DND-41 (cell line): ENCODE results near the gene DOP1A.

Experiments
- ATAC-seq: fragments of 200-7000 bp; cut with Tn5 transposase; 3 replicates; pipeline ENCODE4 v1.9.1; 2021; ENCODE audit warnings: low read depth; ENCODE audit not compliant: insufficient read depth
- DNase-seq: peaks from one replicate; pipeline ENCODE4 v3.0.0-alpha.2; 2020
- H2AFZ ChIP-seq: 2 replicates; pipeline ENCODE4 v1.6.0; 2012; ENCODE audit warnings: low read depth, low read length
- H3K27ac ChIP-seq: 2 replicates; pipeline ENCODE4 v1.5.1; 2012; ENCODE audit warnings: low read length, inconsistent platforms
- H3K27me3 ChIP-seq: fragments of 200-600 bp; sonication (generic); 2 replicates; pipeline ENCODE4 v1.6.0; 2012; ENCODE audit warnings: low read length, mild to moderate bottlenecking, inconsistent platforms; ENCODE audit not compliant: insufficient read depth, poor library complexity
- H3K36me3 ChIP-seq: 2 replicates; pipeline ENCODE4 v1.5.1; 2012; ENCODE audit warnings: low read length, inconsistent platforms; ENCODE audit not compliant: insufficient read depth
- H3K4me1 ChIP-seq: 2 replicates; pipeline ENCODE4 v1.5.1; 2012; ENCODE audit warnings: mild to moderate bottlenecking, low read length; ENCODE audit not compliant: insufficient read depth
- H3K4me2 ChIP-seq: 2 replicates; pipeline ENCODE4 v1.6.0; 2012; ENCODE audit warnings: mild to moderate bottlenecking, moderate library complexity, low read length, inconsistent platforms; ENCODE audit not compliant: insufficient read depth
- H3K4me3 ChIP-seq, 2 experiments: fragments of 200-600 bp in 1 of 2; shearing (Covaris generic) in 1 of 2; 2 replicates each; pipeline ENCODE4 v1.5.1; 2012 to 2016; ENCODE audit warnings: inconsistent platforms in 2 of 2, low read length in 2 of 2, mild to moderate bottlenecking in 2 of 2, low read depth in 1 of 2, moderate library complexity in 1 of 2
- H3K79me2 ChIP-seq: 2 replicates; pipeline ENCODE4 v1.6.0; 2012; ENCODE audit warnings: low read length, inconsistent platforms; ENCODE audit not compliant: insufficient read depth
- H3K9ac ChIP-seq: 2 replicates; pipeline ENCODE4 v1.6.0; 2012; ENCODE audit warnings: low read depth, mild to moderate bottlenecking, inconsistent platforms, low read length, moderate library complexity
- H3K9me3 ChIP-seq: 2 replicates; pipeline ENCODE4 v1.5.1; 2012; ENCODE audit warnings: low read length, moderate library complexity, mild to moderate bottlenecking, inconsistent platforms; ENCODE audit not compliant: insufficient read depth, severe bottlenecking
- H4K20me1 ChIP-seq: 2 replicates; pipeline ENCODE4 v1.6.0; 2012; ENCODE audit warnings: low read length; ENCODE audit not compliant: insufficient read depth
- CTCF ChIP-seq: IDR thresholded peaks from 2 replicates; pipeline ENCODE4 v1.5.1; 2012; ENCODE audit warnings: borderline replicate concordance, low read length, moderate library complexity, mild to moderate bottlenecking; ENCODE audit not compliant: poor library complexity, severe bottlenecking; ENCODE audit errors: extremely low read depth
- EZH2 ChIP-seq: IDR thresholded peaks from 3 replicates; pipeline ENCODE4 v1.6.1; 2012; ENCODE audit warnings: borderline replicate concordance, low read depth, mild to moderate bottlenecking, moderate library complexity, low read length, inconsistent platforms; ENCODE audit not compliant: severe bottlenecking

The DOP1A gene

GRCh38 chr6:83126223-83126622, 58.8 kb downstream of the DOP1A start:
- Histone ChIP-seq H2AFZ (no peak overlapping the region), H3K79me2 (no peaks in the 10 kb centered on the region), H4K20me1 (no peaks in the 10 kb centered on the region), H3K9ac (no peak overlapping the region), H3K4me3 (no peak overlapping the region), H3K27me3 (no peaks in the 10 kb centered on the region), H3K4me2 (no peak overlapping the region), H3K9me3 (no peaks in the 10 kb centered on the region), H3K27ac (no peak overlapping the region), H3K4me1 (no peaks in the 10 kb centered on the region), H3K36me3 (peaks cover 68% of the 10 kb centered on the region)
- TF ChIP-seq CTCF (no peak), EZH2 (no peak)
- DNase-seq (no peak), ATAC-seq (no peak)

GRCh38 chr6:83126807-83127206, 59.3 kb downstream of the DOP1A start:
- Histone ChIP-seq H2AFZ (no peak overlapping the region), H4K20me1 (no peaks in the 10 kb centered on the region), H3K9me3 (no peaks in the 10 kb centered on the region), H3K36me3 (peaks cover 74% of the 10 kb centered on the region), H3K4me2 (no peak overlapping the region), H3K27ac (no peak overlapping the region), H3K9ac (no peak overlapping the region), H3K4me1 (no peaks in the 10 kb centered on the region), H3K79me2 (no peaks in the 10 kb centered on the region), H3K4me3 (no peak overlapping the region), H3K27me3 (no peaks in the 10 kb centered on the region)
- TF ChIP-seq CTCF (no peak), EZH2 (no peak)
- ATAC-seq (no peak), DNase-seq (no peak)

- H2AFZ ChIP-seq, result no peak overlapping the region
- H3K27ac ChIP-seq, result no peak overlapping the region
- DNase-seq (no peak), ATAC-seq (no peak)
- H3K4me3 ChIP-seq, result no peak overlapping the region
- no peak overlapping the region for H3K4me2 ChIP-seq
- H4K20me1 ChIP-seq, result no peaks in the 10 kb centered on the region
- H3K9me3 ChIP-seq, result no peaks in the 10 kb centered on the region
- TF ChIP-seq EZH2 (no peak), CTCF (no peak)
- H3K79me2 ChIP-seq, result no peaks in the 10 kb centered on the region
- H3K36me3 ChIP-seq, result peaks cover 78% of the 10 kb centered on the region
- no peaks in the 10 kb centered on the region for H3K27me3 ChIP-seq
- H3K9ac ChIP-seq, result no peak overlapping the region
- H3K4me1 ChIP-seq, result no peaks in the 10 kb centered on the region
Measured at GRCh38 chr6:83127258-83127657, 59.8 kb downstream of the DOP1A start.

GRCh38 chr6:83127976-83128375, 60.5 kb downstream of the DOP1A start:
- H3K9me3 ChIP-seq, result no peaks in the 10 kb centered on the region
- no peak for ATAC-seq
- H3K79me2 ChIP-seq, result no peaks in the 10 kb centered on the region
- H3K9ac ChIP-seq, result no peak overlapping the region
- no peaks in the 10 kb centered on the region for H3K27me3 ChIP-seq
- no peak for DNase-seq
- peaks cover 81% of the 10 kb centered on the region for H3K36me3 ChIP-seq
- no peaks in the 10 kb centered on the region for H3K4me1 ChIP-seq
- TF ChIP-seq CTCF, result no peak
- H2AFZ ChIP-seq, result no peak overlapping the region
- H3K27ac ChIP-seq, result no peak overlapping the region
- no peak overlapping the region for H3K4me2 ChIP-seq
- no peaks in the 10 kb centered on the region for H4K20me1 ChIP-seq
- no peak overlapping the region for H3K4me3 ChIP-seq
